Natural killer cell (primary cell): ENCODE measurements around the gene LDLRAD4. TPM values are rescaled to one million over a fixed set of nuclear protein-coding genes. Genes with fewer than 3 reads are reported as not detected.

Experiments used
- ATAC-seq, 3 donors: fragments of 150-1000 bp in 2 of 3; fragments of 200-7000 bp in 1 of 3; cut with Tn5 transposase; 1 replicate in 1 of 3; 2 replicates in 2 of 3; pipeline ENCODE4 v1.10.0; 2021; ENCODE audit warnings: mild to moderate bottlenecking in 2 of 3, moderate library complexity in 2 of 3
- DNase-seq, 2 donors: peaks; one replicate each; pipeline versions ENCODE4 v3.0.0 to v3.0.0-alpha.2; 2013 to 2021; ENCODE audit warnings: mixed read lengths in 1 of 2
- H3K27ac ChIP-seq: one replicate; pipeline ENCODE4 v1.5.1; 2013; ENCODE audit warnings: mild to moderate bottlenecking, low read length
- H3K27me3 ChIP-seq: one replicate; pipeline ENCODE4 v1.6.1; 2013; ENCODE audit warnings: low read length; ENCODE audit not compliant: control insufficient read depth, insufficient read depth
- H3K36me3 ChIP-seq: one replicate; pipeline ENCODE4 v1.6.1; 2013; ENCODE audit warnings: low read length; ENCODE audit not compliant: control insufficient read depth, insufficient read depth
- H3K4me1 ChIP-seq: one replicate; pipeline ENCODE4 v1.6.1; 2013; ENCODE audit warnings: low read length; ENCODE audit not compliant: control insufficient read depth, insufficient read depth
- H3K4me3 ChIP-seq: one replicate; pipeline ENCODE4 v1.5.1; 2013; ENCODE audit warnings: low read length
- H3K9me3 ChIP-seq: one replicate; pipeline ENCODE4 v1.6.1; 2013; ENCODE audit warnings: low read length; ENCODE audit not compliant: control insufficient read depth, insufficient read depth
- H3K27ac Mint-ChIP-seq, 2 donors: one replicate each; pipeline ENCODE4 v1.8.0; 2022; ENCODE audit warnings: mild to moderate bottlenecking in 2 of 2, mixed read lengths in 2 of 2, moderate library complexity in 1 of 2
- H3K27me3 Mint-ChIP-seq, 2 donors: one replicate each; pipeline ENCODE4 v1.8.0; 2022; ENCODE audit warnings: low read depth in 2 of 2, mixed read lengths in 2 of 2
- H3K36me3 Mint-ChIP-seq: one replicate; pipeline ENCODE4 v1.8.0; 2022; ENCODE audit warnings: mixed read lengths
- H3K4me1 Mint-ChIP-seq, 2 donors: one replicate each; pipeline ENCODE4 v1.8.0; 2022; ENCODE audit warnings: mixed read lengths in 2 of 2
- H3K4me3 Mint-ChIP-seq: one replicate; pipeline ENCODE4 v1.8.0; 2022; ENCODE audit warnings: mild to moderate bottlenecking, moderate library complexity, mixed read lengths
- H3K9me3 Mint-ChIP-seq, 2 donors: one replicate each; pipeline ENCODE4 v1.8.0; 2022; ENCODE audit warnings: mixed read lengths in 2 of 2
- CTCF ChIP-seq: fragments of 200-600 bp; IDR thresholded peaks from one replicate; pipeline ENCODE4 v1.8.0; 2022; ENCODE audit warnings: antibody characterized with exemption
- whole genome bisulfite sequencing: methylation state at CpG from one replicate; pipeline ENCODE4 v1.1.7; 2013; ENCODE audit warnings: missing lambda C conversion rate; ENCODE audit not compliant: insufficient coverage; 5-methylcytosine and 5-hydroxymethylcytosine counted together
- intact Hi-C: fragments of 100-400 bp; cut with micrococcal nuclease; formaldehyde crosslinking; loops from one replicate; pipeline ENCODE4 v1.14.2; 2022
- total RNA-seq, 4 donors: library from RNA; stranded (reverse); fragments of 120-200 nt in 1 of 4; gene quantifications; one replicate each; pipeline versions ENCODE4 v1.2.3 to v1.2.4, GENCODE V29; 2013 to 2022

Gene LDLRAD4
- total RNA-seq, 3 donors from 2014 or later (not counting 1 experiment from before 2014, with no cell fraction given) = 24.0 to 36.3 (median 29.2) TPM

- Histone ChIP-seq H3K36me3 (no peaks in the 10 kb centered on the region), H3K27me3 (no peaks in the 10 kb centered on the region), H3K4me1 (peaks cover 16% of the 10 kb centered on the region), H3K4me3 (no peak overlapping the region), H3K9me3 (no peaks in the 10 kb centered on the region), H3K27ac (no peak overlapping the region)
- Mint-ChIP-seq H3K27ac (no peak overlapping the region), H3K27me3 (peaks cover 0 to 4% of the 10 kb centered on the region in 2 donors), H3K4me1 (peaks cover 0 to 15% of the 10 kb centered on the region in 2 donors), H3K9me3 (no peaks in the 10 kb centered on the region), H3K36me3 (no peaks in the 10 kb centered on the region), H3K4me3 (no peak overlapping the region)
- 84% methylated on average over 19 of the region's 19 CpGs for WGBS
- TF ChIP-seq CTCF = no peak
- DNase-seq (no peak), ATAC-seq (no peak)
- intact Hi-C loops = no loop called here
Observed at GRCh38 chr18:13448335-13448795, 229.8 kb downstream of the LDLRAD4 start.

- H3K9me3 Mint-ChIP-seq = no peaks in the 10 kb centered on the region
- peaks cover 0 to 10% of the 10 kb centered on the region in 2 donors for H3K4me1 Mint-ChIP-seq
- Histone ChIP-seq H3K36me3 (no peaks in the 10 kb centered on the region), H3K9me3 (no peaks in the 10 kb centered on the region), H3K27me3 (no peaks in the 10 kb centered on the region), H3K4me1 (peaks cover 16% of the 10 kb centered on the region), H3K27ac (no peak overlapping the region), H3K4me3 (no peak overlapping the region)
- no peak overlapping the region for H3K27ac Mint-ChIP-seq
- peaks cover 0 to 7% of the 10 kb centered on the region in 2 donors for H3K27me3 Mint-ChIP-seq
- no peaks in the 10 kb centered on the region for H3K36me3 Mint-ChIP-seq
- H3K4me3 Mint-ChIP-seq = no peak overlapping the region
- DNase-seq = no peak
- WGBS = 96% methylated on average over 9 of the region's 9 CpGs
- no peak for TF ChIP-seq CTCF
- intact Hi-C loops = no loop called here
- ATAC-seq = no peak
Observed at GRCh38 chr18:13449651-13450050, 231.1 kb downstream of the LDLRAD4 start.

GRCh38 chr18:13450289-13451212, 232.0 kb downstream of the LDLRAD4 start:
- peaks cover 0 to 7% of the 10 kb centered on the region in 2 donors for H3K27me3 Mint-ChIP-seq
- no peaks in the 10 kb centered on the region for H3K36me3 Mint-ChIP-seq
- no peak for DNase-seq
- Histone ChIP-seq H3K9me3 (no peaks in the 10 kb centered on the region), H3K4me1 (peaks cover 16% of the 10 kb centered on the region), H3K27ac (no peak overlapping the region), H3K4me3 (no peak overlapping the region), H3K27me3 (no peaks in the 10 kb centered on the region), H3K36me3 (no peaks in the 10 kb centered on the region)
- TF ChIP-seq CTCF = no peak
- H3K4me1 Mint-ChIP-seq = peaks cover 2 to 10% of the 10 kb centered on the region in 2 donors
- intact Hi-C loops = no loop called here
- no peak overlapping the region for H3K27ac Mint-ChIP-seq
- H3K9me3 Mint-ChIP-seq = no peaks in the 10 kb centered on the region
- no peak for ATAC-seq
- 72% methylated on average over 9 of the region's 10 CpGs for WGBS
- no peak overlapping the region for H3K4me3 Mint-ChIP-seq
